SK-N-DZ (cell line): ENCODE data around the gene FITM1.
A peak's percentile ranks its signal among the peaks of the same experiment; 100 is the strongest.

Experiments
- DNase-seq: peaks from one replicate; pipeline ENCODE4 v3.0.0-alpha.2; 2015; ENCODE audit warnings: low spot score

The FITM1 gene

DNA sequence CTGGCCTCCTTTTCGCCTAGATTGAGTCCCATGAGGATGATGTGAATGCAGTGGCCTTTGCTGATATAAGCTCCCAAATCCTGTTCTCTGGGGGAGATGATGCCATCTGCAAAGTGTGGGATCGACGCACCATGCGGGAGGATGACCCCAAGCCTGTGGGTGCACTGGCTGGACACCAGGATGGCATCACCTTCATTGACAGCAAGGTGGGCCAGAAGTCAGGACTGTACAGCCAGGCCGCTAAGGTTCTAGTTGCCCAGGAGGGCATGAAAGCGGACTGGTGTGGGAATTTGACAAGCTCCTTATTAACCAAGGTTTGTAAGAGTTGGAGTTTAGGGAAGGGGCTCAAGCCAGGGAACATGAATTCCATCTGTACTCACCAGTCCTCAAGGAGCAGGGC is 10.8 kb upstream of the FITM1 start:
- no peak for DNase-seq

DNA sequence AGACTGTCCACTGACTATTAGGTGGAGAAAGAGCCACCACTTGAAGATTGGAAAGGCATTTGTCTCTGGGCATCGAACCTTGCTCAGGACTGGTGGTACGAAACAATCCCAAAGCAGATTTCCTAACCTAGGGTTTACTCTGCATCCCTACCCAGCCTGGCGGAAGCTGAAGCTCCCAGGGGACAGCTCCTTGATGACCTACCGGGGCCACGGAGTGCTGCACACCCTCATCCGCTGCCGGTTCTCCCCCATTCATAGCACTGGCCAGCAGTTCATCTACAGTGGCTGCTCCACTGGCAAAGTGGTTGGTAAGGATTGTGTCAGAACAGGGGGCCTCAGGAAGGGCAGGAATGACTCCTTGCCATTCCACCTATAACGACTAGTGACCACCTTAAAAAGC is 9.2 kb upstream of the FITM1 start:
- no peak for DNase-seq

DNA sequence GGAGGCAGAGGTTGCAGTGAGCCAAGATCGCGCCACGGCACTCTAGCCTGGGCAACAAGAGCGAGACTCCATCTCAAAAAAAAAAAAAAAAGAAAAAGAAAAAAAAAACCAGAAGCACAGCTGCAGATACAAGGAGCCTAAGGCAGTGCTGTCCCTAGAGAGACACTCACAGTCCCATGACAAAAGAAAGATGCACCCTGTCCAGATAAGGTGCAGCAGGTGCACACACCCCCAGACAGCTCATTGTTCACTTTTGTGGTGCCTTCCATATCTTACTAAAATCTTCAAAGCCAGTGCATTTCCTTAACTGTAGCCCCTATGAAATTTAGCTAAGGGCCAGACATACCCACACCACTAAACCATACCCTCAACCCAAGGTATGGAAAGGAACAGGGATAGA is 8.0 kb upstream of the FITM1 start:
- no peak for DNase-seq

DNA sequence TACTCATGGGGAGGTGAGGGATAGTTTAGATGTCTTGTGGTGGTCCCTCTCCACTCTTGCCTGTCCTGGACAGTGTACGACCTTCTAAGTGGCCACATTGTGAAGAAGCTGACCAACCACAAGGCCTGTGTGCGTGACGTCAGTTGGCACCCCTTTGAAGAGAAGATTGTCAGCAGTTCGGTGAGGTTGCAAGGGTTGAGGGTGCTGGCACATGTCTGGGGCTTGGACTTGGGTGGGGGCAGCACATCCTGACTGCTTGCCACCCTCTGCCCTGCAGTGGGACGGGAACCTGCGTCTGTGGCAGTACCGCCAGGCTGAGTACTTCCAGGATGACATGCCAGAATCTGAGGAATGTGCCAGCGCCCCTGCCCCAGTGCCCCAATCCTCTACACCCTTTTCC is 7.6 kb upstream of the FITM1 start:
- no peak for DNase-seq

DNA sequence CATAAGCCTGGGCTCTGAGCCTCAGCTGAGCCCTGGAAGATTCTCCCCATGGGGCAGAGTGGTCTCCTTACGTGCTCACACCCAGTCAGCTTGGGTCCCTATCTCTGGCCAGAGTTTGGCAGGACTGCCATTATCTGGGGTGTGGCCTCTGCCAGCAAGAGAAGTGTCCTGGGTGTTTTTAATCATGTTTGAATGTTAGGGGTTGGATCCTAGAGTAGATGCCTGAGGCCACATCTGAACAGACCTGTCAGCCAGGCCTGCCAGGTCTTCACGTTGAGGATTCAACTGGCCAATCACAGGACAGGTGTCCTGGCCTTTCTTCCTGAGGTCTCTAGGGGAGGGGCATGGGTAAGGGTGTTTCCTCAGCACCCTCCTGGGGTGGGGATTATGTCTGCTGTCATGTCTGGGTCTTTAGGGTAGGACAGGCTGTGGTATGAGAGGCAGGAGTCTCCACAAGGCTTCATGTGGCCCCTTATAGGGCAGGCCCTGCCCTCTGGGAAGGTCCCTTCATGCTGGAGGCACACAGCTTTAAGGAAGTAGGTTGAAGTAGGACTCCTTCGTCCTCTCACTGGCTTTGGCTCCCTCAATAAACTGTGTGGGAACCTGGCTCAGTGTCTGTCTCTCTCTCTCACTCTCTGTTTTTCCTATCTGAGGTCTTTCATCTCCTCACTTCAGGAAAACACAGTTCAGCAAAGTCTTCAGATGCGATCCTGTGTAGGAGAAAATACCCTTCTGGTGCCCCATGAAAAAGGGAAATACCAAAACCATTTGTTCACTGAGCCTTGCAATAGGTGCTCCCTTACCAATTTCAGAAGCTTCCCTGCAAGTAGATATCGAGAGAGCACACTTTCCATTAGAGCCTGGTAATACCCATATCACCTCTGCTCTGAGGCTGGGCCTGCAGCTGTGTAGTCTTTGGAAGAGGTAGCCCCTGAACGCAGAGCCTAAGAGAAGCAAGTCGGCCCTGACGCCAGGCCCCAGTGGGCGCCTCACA is 6.7 kb upstream of the FITM1 start:
- DNase-seq = no peak

DNA sequence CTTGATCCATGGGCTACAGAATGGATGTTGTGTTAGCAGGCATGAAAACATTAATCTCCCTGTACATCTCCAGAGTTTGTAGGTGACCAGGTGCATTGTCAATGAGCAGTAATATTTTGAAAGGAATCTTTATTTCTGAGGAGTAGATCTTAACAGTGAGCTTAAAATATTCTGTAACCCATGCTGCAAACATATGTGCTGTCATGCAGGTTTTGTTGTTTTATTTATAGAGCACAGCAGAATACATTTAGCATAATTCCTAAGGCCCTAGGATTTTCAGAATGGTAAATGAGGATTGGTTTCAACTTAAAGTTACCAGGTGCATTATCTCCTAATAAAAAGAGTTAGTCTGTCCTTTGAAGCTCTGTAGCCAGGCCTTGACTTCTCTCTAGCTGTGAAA is 3.5 kb upstream of the FITM1 start:
- DNase-seq = no peak

DNA sequence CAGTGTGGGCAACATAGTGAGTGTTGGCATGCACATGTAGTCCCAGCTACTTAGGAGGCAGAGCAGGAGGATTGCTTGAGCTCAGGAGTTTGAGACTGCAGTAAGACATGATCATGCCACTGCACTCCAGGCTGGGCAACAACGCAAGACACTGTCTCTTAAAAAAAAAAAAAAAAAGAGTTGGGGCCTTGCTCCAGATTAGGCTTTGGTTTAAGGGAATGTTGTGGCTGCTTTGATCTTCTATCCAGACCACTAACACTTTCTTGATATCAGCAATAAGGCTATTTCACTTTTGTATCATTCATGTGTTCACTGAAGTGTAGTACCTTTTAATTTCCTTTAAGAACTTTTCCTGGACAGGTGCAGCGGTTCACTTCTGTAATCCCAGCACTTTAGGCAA is 2.8 kb upstream of the FITM1 start:
- DNase-seq = no peak

DNA sequence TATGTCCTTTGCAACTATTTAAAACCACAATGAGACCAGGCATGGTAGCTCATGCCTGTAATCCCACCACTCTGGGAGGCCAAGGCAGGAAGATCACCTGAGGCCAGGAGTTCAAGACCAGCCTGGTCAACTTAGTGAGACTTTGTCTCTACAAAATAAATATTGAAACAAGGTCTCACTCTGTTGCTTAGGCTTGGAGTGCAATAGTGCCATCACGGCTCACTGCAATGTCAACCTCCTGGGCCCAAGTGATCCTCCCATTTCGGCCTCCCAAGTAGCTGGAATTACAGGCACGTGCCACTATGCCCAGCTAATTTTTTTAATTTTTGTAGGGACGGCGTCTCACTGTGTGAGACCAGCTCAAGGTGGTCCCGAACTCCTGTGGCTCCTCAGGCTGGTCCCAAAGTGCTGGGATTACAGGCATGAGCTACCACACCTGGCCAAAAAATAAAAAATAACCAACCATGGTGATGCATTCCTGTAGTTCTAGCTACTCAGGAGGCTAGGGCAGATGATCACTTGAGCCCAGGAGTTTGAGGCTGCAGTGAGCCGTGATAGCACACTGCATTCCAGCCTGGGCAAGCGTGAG is 955 bp upstream of the FITM1 start:
- DNase-seq = no peak

DNA sequence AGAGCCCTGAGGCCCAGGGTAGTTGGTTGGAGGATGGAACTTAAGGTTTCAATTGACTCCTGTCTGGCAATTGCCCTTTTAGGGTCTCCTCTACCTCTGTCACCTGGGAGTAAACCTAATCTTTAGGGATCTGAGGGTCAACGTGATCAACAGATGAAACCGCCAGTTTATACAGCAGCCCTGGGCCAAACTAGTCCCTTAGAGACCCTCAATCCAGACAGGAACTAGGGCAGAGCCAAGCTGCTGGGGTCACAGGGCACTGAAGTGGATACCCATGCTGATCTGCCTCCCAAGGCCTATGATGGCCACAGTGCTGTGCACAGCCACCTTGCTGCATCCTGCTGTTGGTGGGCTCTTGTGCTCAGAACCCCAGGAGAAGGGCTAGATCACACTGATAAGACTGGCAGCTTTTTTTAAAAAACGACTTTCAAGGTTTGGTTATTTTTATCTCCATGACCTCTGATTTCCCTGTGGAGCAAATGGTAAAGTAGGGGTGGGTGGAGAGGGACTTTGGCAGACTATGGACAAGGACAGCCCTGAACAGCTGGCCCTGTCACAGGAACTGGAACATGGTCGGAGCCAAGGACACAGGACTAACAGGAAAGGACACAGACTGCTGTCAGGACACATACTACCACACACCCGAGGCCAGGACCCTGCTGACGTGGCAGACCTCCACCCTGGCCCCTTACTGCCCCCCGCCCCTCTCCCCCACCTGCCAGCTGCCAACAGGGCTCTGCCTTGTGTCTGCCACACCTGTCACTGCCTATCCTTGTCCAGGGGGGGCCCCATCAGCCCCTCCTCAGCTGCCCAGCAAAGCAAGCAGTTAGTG is 474 bp downstream of the FITM1 start:
- peak; percentile 66 for DNase-seq

DNA sequence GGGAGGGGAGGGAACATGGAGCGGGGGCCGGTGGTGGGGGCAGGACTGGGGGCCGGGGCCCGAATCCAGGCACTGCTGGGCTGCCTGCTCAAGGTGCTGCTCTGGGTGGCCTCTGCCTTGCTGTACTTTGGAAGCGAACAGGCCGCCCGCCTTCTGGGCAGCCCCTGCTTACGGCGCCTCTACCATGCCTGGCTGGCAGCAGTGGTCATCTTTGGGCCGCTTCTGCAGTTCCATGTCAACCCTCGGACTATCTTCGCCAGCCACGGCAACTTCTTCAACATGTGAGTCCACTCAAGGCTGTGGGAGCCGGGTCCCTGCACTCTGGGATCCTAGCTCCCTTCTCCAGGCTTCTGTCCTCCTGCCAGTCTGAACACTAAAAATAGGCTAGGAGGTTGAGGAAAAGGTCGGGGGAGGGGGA is 1.1 kb downstream of the FITM1 start:
- no peak for DNase-seq

DNA sequence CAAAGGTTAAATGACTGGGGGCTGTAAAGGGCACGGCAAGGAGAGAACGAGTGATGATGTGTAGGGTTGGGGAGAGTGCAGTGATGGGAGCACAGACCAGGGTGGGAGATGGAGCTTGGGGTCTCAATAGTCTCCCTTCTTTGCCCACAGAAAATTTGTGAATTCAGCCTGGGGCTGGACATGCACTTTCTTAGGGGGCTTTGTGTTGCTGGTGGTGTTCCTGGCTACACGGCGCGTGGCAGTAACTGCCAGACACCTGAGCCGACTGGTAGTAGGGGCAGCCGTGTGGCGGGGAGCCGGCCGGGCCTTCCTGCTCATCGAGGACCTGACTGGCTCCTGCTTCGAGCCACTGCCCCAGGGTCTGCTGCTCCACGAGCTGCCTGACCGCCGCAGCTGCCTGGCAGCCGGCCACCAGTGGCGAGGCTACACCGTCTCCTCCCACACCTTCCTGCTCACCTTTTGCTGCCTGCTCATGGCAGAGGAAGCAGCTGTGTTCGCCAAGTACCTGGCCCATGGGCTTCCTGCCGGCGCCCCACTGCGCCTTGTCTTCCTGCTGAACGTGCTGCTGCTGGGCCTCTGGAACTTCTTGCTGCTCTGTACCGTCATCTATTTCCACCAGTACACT is 1.7 kb downstream of the FITM1 start:
- no peak for DNase-seq

DNA sequence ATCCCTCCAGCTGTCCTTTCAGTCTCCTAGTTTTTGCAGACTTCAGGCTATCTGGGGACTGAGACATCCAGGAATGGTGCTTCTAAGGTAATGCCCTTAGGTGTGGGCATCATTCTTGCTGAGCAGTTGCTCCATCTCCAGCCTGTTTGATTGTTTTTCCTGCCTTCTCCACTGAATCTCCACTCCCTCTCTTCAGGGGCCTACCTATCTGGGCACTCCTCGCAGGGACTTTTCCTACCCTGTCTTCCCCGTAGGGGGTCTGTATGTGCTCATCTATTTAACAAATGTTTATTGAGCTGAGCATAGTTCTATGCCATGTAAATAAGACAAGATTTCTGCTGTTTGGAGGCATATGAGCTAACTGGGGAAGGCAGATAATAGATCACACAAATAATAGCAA is 2.5 kb downstream of the FITM1 start:
- no peak for DNase-seq

DNA sequence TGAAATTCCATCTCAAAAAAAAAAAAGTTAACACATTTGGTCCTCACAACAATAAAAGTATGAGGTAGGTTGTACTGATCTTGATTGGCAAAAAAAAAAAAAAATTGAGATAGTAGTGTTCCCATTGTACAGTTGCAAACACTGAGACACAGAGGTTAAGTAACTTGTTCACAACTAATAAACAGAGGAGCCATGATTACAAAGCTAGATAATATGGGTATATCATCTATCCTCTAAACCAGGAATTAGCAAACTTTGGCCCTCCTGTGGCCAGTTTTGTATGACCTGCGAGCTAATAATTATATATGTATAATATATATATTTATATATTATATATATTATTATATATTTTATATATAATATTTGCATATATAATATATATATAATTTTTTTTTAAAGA is 3.3 kb downstream of the FITM1 start:
- DNase-seq = no peak

DNA sequence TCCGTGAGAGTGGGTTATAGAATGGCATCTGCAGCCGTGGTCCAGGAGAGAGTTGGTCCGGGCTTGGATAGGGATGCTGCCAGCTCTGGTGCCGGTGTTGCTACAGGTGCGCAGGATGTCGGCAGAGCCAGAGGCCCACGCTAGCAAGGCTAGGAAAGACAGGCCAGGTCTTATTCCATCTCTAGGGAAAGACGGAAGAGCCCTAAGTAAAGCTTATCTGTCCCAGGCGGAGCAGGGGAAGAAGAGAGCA is 5.0 kb downstream of the FITM1 start:
- no peak for DNase-seq

DNA sequence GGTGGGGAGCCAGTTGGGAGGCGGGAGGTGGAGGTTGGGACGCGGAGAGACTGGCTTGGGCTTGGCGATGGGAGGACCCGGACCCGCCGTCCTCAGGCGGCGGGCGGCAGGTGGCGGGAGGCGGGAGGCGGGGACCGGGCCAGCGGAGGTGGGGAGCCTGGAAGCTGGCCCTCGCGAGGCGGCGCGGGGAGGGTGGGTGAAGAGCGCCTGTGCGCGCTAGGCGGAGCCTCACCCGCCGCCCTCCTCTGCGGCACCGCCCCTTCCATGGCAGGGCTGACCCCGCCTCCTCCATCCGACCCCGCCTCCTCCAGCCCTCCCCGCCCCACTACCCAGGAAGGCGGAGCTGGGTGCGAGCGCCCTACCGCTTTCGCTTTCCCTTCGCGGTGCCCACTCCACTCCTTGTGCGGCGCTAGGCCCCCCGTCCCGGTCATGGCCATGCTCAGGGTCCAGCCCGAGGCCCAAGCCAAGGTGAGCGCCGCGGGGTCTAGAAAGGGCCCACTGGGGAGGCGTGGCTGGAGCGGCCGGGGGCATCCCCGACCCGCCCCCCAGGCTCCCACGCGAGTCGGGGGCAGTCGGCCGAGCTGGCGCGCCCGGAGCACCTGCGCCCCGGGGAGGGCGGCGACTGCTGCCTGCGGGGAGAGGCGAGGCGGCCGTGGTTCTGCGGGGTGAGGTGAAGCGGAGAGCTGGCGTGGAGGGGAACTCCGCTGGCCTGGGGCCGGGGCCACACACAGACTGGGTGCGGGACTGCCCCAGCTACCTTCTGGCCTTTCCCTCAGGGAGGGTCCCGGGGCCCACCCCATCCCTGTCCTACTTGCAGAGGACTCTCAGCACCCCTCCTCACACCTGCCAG is 5.6 kb downstream of the FITM1 start, which contains the start of gene PSME1:
Gene PSME1, plus strand, starts transcription at position 361 of the 850 bp plus-strand sequence. Its CDS starts 69 bp downstream, at position 430.
- peak; percentile 89 for DNase-seq

DNA sequence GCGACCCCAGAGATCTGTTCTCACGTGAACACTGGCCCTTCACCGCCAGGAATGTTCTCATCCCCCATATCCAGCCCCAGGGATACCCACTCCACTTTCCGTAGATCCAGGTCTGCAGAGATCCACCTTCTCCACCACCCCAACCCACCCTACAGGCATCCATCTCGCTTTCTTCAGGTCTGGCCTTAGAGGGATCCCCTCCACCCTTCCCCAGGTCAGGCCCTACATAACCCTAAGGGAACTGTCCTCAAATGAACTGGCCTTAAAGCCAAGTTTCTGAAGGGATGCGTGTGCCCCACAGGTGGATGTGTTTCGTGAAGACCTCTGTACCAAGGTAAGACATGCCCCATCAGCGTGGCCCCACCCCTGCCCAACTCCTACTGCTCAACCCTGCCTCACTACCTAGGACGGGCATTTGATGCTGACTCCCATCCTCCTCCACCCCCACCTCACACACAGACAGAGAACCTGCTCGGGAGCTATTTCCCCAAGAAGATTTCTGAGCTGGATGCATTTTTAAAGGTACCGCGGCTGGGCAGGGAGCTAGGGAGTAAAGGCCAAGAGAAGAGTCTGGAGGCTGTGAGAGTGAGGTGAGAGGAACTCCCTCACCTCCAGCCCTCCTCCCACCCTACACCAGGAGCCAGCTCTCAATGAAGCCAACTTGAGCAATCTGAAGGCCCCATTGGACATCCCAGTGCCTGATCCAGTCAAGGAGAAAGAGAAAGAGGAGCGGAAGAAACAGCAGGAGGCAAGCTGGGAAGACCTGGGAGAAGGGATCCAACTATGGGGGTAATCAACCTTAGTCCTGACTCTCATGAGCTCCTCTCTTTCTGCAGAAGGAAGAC is 6.4 kb downstream of the FITM1 start:
- no peak for DNase-seq

DNA sequence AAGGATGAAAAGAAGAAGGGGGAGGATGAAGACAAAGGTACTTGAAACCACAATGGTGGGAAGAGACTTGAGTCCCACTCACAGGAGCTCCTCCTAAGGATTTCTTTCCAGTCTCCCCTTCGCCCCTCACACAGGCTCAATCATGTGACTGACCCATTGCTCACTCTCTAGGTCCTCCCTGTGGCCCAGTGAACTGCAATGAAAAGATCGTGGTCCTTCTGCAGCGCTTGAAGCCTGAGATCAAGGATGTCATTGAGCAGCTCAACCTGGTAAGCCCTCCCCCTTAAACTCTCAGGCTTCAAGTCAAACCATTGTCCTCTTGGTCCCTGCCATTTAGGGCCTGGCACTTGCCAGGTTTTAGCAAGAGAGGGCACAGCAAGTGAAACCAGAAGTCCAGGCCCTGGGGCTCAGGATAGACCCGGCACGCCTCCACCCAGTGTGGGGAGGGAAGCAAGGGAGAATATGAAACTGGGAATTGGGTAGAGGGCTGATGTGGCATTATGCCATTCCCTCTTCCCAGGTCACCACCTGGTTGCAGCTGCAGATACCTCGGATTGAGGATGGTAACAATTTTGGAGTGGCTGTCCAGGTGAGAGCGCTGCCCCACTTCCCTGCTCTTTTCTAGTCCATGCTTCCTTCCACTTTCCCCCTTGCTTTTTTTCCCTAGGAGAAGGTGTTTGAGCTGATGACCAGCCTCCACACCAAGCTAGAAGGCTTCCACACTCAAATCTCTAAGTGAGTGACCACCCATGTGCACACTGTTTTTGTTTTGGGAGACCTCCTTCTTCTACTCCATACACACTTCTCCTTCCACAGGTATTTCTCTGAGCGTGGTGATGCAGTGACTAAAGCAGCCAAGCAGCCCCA is 7.3 kb downstream of the FITM1 start:
- DNase-seq = no peak

DNA sequence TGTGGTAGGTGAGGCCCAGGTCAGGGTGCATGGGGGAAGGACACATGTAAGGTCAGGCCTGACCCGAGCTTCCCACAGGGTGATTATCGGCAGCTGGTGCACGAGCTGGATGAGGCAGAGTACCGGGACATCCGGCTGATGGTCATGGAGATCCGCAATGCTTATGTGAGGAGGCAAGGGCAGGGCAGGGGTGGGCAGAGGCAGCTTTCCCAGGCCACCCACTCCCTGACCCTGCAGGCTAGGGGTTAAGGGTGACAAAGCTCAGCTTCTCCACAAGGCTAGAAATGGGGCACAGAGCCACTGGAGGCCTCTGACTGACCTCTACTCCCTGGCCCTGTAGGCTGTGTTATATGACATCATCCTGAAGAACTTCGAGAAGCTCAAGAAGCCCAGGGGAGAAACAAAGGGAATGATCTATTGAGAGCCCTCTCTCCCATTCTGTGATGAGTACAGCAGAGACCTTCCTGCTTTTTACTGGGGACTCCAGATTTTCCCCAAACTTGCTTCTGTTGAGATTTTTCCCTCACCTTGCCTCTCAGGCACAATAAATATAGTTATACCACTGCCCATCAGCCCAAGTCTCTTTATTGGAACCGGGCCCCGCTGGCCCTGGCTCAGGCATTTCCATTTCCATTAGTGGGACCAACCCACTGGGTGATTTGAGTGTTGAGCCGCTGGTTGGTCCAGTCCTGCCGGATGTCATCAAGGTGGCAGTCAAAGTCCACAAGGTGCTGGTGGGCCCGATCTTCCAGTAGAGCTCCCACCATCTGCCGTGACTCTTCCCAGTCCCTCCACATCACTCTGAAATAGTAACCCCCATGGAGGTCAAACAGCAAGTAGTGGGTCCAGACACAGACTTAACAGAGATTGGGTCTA is 8.2 kb downstream of the FITM1 start:
- no peak for DNase-seq
